ENCODE results near the gene SLC25A33. TPM values are rescaled to one million over a fixed set of nuclear protein-coding genes. Genes with fewer than 3 reads are reported as not detected.
"Not testable (repeated sequence)": the region's sequence is repeated elsewhere in the genome, so short reads cannot be mapped to it uniquely, and the experiment has no call there.

Gene SLC25A33
- total RNA-seq, 1 experiment from 2014 or later = 4.9 TPM

DNA sequence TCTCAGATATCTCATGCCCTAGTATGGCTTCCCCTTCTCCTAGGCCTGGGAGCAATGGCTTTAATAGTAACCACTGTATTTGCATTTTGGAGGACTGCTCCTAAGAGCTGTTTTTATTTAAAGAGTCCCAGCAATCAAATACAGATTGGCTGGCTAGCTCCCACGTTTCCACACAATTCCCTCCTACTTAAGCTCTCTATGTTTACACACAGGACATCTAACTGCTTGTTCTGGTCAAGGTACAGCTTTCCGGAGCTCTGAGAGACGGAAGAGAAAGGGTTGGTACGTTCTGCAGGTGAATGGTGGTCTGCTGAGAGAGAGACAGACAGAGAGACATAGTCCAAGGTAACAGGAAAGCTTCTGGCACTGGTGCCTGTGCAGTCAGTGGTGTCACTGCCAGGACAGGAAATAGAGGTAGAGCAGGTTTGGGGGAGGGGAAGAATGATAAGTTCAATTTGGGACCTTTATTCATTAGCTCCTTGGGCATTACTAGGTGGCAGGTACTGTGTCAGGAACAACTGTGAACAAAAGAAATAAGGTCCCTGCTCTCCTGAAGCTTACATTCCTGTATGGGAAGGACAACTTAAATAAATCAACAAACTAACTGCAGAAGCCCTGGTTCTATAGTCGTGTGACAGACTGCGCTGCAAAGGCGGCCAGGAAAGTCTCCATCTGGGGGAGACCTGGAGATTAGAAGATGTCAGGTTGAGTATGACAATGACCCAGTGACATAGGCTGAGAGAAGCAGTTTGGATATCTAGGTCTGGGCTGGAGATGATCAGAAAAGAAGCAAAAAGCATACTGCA is 1.2 kb upstream of the SLC25A33 start:
- in situ Hi-C loops (cut with HindIII; ENCODE audit: low pct_unique_long_range_greater_than_20kb, low sequenced_read_pairs) = no loop called here
- no peak for DNase-seq (ENCODE audit: low read depth)

DNA sequence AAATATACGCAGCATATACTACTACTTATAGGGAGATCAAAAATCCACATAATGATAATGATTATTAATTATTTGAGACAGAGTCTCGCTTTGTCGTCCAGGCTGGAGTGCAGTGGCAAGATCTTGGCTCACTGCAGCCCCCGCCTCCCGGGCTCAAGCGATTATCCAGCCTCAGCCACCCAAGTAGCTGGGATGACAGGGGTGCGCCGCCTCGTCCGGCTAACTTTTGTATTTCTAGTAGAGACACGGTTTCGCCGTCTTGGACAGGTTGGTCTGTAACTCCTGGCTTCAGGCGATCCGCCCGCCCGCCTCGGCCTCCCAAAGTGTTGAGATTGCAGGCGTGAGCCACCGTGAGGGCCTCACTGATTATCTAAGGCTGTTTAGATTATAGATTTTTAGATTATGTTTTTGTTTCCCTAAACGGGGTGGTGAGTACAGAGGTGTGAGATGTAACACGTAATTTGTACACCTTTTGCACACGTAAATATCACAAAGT is 548 bp upstream of the SLC25A33 start:
- in situ Hi-C loops (cut with HindIII; ENCODE audit: low pct_unique_long_range_greater_than_20kb, low sequenced_read_pairs) = no loop called here

GRCh38 chr1:9539829-9540550 is 725 bp downstream of the SLC25A33 start:
- peak; percentile 63 for DNase-seq (ENCODE audit: low read depth)
- in situ Hi-C loops (cut with HindIII; ENCODE audit: low pct_unique_long_range_greater_than_20kb, low sequenced_read_pairs) = no loop called here

More for the DNA sequence above, 548 bp upstream of the SLC25A33 start:
- DNase-seq (ENCODE audit: low read depth) = no peak

GRCh38 chr1:9542430-9542829 is 3.2 kb downstream of the SLC25A33 start:
- in situ Hi-C loops (cut with HindIII; ENCODE audit: low pct_unique_long_range_greater_than_20kb, low sequenced_read_pairs) = no loop called here
- no peak for DNase-seq (ENCODE audit: low read depth)

GRCh38 chr1:9544926-9545325 is 5.7 kb downstream of the SLC25A33 start:
- in situ Hi-C loops (cut with HindIII; ENCODE audit: low pct_unique_long_range_greater_than_20kb, low sequenced_read_pairs) = no loop called here
- no peak for DNase-seq (ENCODE audit: low read depth)

- DNase-seq (ENCODE audit: low read depth) = no peak
- in situ Hi-C loops (cut with HindIII; ENCODE audit: low pct_unique_long_range_greater_than_20kb, low sequenced_read_pairs) = no loop called here
These were observed 10.8 kb downstream of the SLC25A33 start for GRCh38 chr1:9549955-9550546.

DNA sequence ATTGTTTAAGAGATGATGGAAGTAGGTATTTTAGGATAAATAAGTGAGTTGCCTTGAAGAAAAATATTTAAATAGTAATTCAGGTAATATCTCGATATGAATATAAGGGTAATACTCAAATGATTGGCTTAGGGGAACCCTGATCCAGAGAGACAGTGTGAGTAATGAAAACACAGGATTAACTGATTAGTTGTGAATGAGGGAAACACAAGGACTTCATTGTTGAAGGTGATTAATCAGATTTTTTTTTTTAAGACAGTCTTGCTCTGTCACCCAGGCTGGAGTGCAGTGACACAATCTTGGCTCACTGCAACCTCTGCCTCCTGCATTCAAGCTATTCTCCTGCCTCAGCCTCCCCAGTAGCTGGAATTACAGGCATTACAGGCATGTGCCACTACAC is 12.7 kb downstream of the SLC25A33 start:
- in situ Hi-C loops (cut with HindIII; ENCODE audit: low pct_unique_long_range_greater_than_20kb, low sequenced_read_pairs) = no loop called here

GRCh38 chr1:9553736-9554144 is 14.5 kb downstream of the SLC25A33 start:
- in situ Hi-C loops (cut with HindIII; ENCODE audit: low pct_unique_long_range_greater_than_20kb, low sequenced_read_pairs) = no loop called here
- DNase-seq (ENCODE audit: low read depth) = no peak

More for the DNA sequence above, 12.7 kb downstream of the SLC25A33 start:
- DNase-seq (ENCODE audit: low read depth) = no peak

DNA sequence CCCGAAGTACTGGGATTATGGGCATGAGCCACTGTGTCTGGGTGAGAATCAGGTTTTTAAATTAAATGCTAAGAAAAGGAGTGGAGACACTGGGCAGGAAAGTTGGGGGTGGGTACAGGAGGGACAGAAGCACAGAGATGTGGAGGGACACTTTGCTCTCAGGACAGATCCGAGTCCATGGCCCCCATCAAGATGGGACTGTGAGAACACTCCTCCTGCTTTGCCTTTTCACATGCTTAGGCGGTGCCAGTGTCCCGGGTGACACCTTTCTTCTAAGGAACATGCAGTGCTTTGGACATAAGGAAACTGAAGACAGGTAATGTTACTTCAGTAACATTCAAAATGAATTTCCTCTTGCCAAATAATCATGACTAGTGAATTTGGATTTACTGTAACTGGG is 16.7 kb downstream of the SLC25A33 start:
- no peak for DNase-seq (ENCODE audit: low read depth)
- in situ Hi-C loops (cut with HindIII; ENCODE audit: low pct_unique_long_range_greater_than_20kb, low sequenced_read_pairs) = no loop called here

- DNase-seq (ENCODE audit: low read depth) = no peak
- in situ Hi-C loops (cut with HindIII; ENCODE audit: low pct_unique_long_range_greater_than_20kb, low sequenced_read_pairs) = no loop called here
These were observed 18.4 kb downstream of the SLC25A33 start for GRCh38 chr1:9557624-9558023.

GRCh38 chr1:9558271-9558945 is 19.1 kb downstream of the SLC25A33 start:
- no peak for DNase-seq (ENCODE audit: low read depth)
- in situ Hi-C loops (cut with HindIII; ENCODE audit: low pct_unique_long_range_greater_than_20kb, low sequenced_read_pairs) = no loop called here

- in situ Hi-C loops (cut with HindIII; ENCODE audit: low pct_unique_long_range_greater_than_20kb, low sequenced_read_pairs) = no loop called here
These were observed 19.8 kb downstream of the SLC25A33 start for GRCh38 chr1:9558946-9559545.

GRCh38 chr1:9559673-9560072 is 20.4 kb downstream of the SLC25A33 start:
- DNase-seq (ENCODE audit: low read depth) = no peak
- in situ Hi-C loops (cut with HindIII; ENCODE audit: low pct_unique_long_range_greater_than_20kb, low sequenced_read_pairs) = no loop called here

More at GRCh38 chr1:9558946-9559545, 19.8 kb downstream of the SLC25A33 start:
- DNase-seq (ENCODE audit: low read depth) = no peak

GRCh38 chr1:9560090-9560489 is 20.8 kb downstream of the SLC25A33 start:
- DNase-seq (ENCODE audit: low read depth); in situ Hi-C loops (cut with HindIII; ENCODE audit: low pct_unique_long_range_greater_than_20kb, low sequenced_read_pairs): not testable (repeated sequence)

DNA sequence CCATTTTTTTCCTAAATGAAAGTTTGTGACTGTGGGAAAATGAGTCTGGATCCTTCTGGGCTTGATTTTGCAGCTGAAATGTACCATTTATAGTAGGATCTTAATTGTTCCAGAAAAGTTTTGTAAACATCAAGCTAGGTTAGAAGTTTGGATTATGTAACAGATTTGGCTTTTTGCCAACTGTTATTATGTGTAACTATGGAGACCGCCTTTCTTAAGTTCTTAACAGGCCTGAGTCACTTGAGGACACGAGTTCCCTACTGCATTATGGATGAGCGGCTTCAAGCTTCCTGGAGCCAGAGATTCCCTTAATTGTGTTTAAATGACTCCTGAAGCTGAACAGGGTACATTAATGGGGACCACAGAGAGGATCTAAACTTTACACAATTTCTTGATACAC is 22.2 kb downstream of the SLC25A33 start:
- in situ Hi-C loops (cut with HindIII; ENCODE audit: low pct_unique_long_range_greater_than_20kb, low sequenced_read_pairs) = no loop called here
- peak; percentile 71 for DNase-seq (ENCODE audit: low read depth)

DNA sequence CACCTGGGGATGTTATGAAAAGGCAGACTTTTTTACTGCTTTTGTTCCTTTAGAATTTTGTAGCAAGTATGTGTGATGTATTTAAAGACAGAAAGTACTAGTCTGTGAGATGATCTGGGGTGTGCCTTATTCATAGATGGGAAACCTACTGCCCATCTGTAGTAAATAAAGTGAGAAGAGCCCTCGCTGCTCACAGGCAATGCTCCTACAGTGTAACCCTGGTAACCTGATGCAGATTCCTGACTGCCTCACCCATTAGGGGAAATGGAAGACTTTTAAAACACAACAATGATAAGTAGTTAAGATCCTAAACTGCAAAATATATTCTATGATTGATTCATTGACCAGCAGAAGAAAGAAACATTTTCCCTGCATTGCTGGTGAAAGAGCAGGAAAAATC is 30.0 kb downstream of the SLC25A33 start:
- in situ Hi-C loops (cut with HindIII; ENCODE audit: low pct_unique_long_range_greater_than_20kb, low sequenced_read_pairs) = no loop called here
- no peak for DNase-seq (ENCODE audit: low read depth)

GRCh38 chr1:9570886-9571529 is 31.7 kb downstream of the SLC25A33 start:
- in situ Hi-C loops (cut with HindIII; ENCODE audit: low pct_unique_long_range_greater_than_20kb, low sequenced_read_pairs); DNase-seq (ENCODE audit: low read depth): not testable (repeated sequence)

DNA sequence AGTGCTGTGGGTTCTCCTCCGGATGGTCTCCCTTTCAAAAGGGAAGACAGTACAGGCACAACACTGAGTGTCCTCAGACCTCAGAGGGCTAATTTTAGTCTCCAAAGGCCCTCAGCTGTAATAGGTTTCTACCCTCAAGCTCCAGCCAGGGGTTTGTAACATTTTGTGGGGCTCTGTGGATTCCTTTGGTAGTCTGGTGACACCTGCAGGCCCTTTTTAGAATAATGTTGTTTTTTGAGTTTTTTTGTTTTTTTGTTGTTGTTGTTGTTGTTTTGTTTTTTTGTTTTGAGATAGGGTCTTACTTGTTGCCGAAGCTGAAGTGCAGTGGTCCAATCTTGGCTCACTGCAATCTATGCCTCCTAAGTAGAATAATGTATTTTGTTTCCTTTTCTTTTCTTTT is 34.5 kb downstream of the SLC25A33 start:
- DNase-seq (ENCODE audit: low read depth) = no peak
- in situ Hi-C loops (cut with HindIII; ENCODE audit: low pct_unique_long_range_greater_than_20kb, low sequenced_read_pairs) = no loop called here

Measured in Caki2 (cell line).